T-cell (primary cell): Measurements from ENCODE around the gene CIB1. TPM values are rescaled to one million over a fixed set of nuclear protein-coding genes. Genes with fewer than 3 reads are reported as not detected.

Experiments
- ATAC-seq, 4 experiments: fragments of 200-7000 bp in 3 of 4; fragments of 150-1000 bp in 1 of 4; cut with Tn5 transposase; replicated peaks in 1 of 4; 1 replicate in 3 of 4; 2 replicates in 1 of 4; pipeline ENCODE4 v1.10.0; 2021; ENCODE audit warnings: moderate library complexity in 3 of 4, mild to moderate bottlenecking in 2 of 4, moderate number of reproducible peaks in 1 of 4
- CTCF ChIA-PET, 2 donors: fragments of 300-600 bp; sonication (Branson Sonifier 250); formaldehyde crosslinking; loops; one replicate each; lab custom pipeline; 2022; ENCODE audit warnings: antibody characterized with exemption in 2 of 2; lab: Charles Lee
- POLR2A ChIA-PET, 2 donors: fragments of 300-600 bp; sonication (Branson Sonifier 250); formaldehyde crosslinking; loops; one replicate each; lab custom pipeline; 2022; ENCODE audit warnings: antibody characterized with exemption in 2 of 2; lab: Charles Lee
- DNase-seq, 35 experiments: peaks; one replicate each; pipeline versions ENCODE4 v3.0.0 to v3.0.0-alpha.2; 2013 to 2023
- H3K27ac ChIP-seq: one replicate; pipeline ENCODE4 v1.5.1; 2013; ENCODE audit warnings: low read length
- H3K27me3 ChIP-seq, 2 experiments: replicated peaks in 1 of 2; 1 replicate in 1 of 2; 2 replicates in 1 of 2; pipeline versions ENCODE4 v1.6.1 to v1.7.0; 2013; ENCODE audit warnings: low read length in 1 of 2, mixed read lengths in 1 of 2; ENCODE audit not compliant: control insufficient read depth in 2 of 2, insufficient read depth in 2 of 2; ENCODE audit errors: extremely low read depth in 1 of 2
- H3K36me3 ChIP-seq, 2 donors: 1 replicate in 1 of 2; 2 replicates in 1 of 2; pipeline versions ENCODE4 v1.6.1 to v1.7.0; 2013; ENCODE audit warnings: low read length in 1 of 2; ENCODE audit not compliant: control insufficient read depth in 2 of 2, insufficient read depth in 1 of 2; ENCODE audit errors: extremely low read depth in 1 of 2
- H3K4me1 ChIP-seq, 2 experiments: 1 replicate in 1 of 2; 2 replicates in 1 of 2; pipeline versions ENCODE4 v1.6.1 to v1.7.0; 2013; ENCODE audit warnings: low read length in 2 of 2, mixed read lengths in 1 of 2; ENCODE audit not compliant: insufficient read depth in 2 of 2, control insufficient read depth in 1 of 2; ENCODE audit errors: extremely low read depth in 1 of 2
- H3K4me3 ChIP-seq, 2 donors: 1 replicate in 1 of 2; 2 replicates in 1 of 2; pipeline versions ENCODE4 v1.5.1 to v1.7.0; 2013; ENCODE audit warnings: mild to moderate bottlenecking in 2 of 2, low read length in 1 of 2, moderate library complexity in 1 of 2; ENCODE audit not compliant: control insufficient read depth in 1 of 2; ENCODE audit errors: extremely low read depth in 1 of 2
- H3K9me3 ChIP-seq: 2 replicates; pipeline ENCODE4 v1.7.0; 2013
- H3K27ac Mint-ChIP-seq, 2 donors: one replicate each; pipeline ENCODE4 v1.8.0; 2020 to 2021; ENCODE audit warnings: mild to moderate bottlenecking in 2 of 2, mixed read lengths in 2 of 2
- H3K27me3 Mint-ChIP-seq, 2 donors: one replicate each; pipeline ENCODE4 v1.8.0; 2021 to 2022; ENCODE audit warnings: mixed read lengths in 2 of 2
- H3K36me3 Mint-ChIP-seq: one replicate; pipeline ENCODE4 v1.8.0; 2021; ENCODE audit warnings: mixed read lengths
- H3K4me1 Mint-ChIP-seq, 3 donors: one replicate each; pipeline ENCODE4 v1.8.0; 2020 to 2022; ENCODE audit warnings: mixed read lengths in 3 of 3, mild to moderate bottlenecking in 1 of 3
- H3K4me3 Mint-ChIP-seq, 3 donors: one replicate each; pipeline ENCODE4 v1.8.0; 2020 to 2022; ENCODE audit warnings: mild to moderate bottlenecking in 3 of 3, mixed read lengths in 3 of 3, moderate library complexity in 3 of 3
- H3K9me3 Mint-ChIP-seq, 3 donors: one replicate each; pipeline ENCODE4 v1.8.0; 2020 to 2022; ENCODE audit warnings: mixed read lengths in 3 of 3
- WGBS: methylation state at CpG from one replicate; pipeline ENCODE4 v1.1.5; 2013; ENCODE audit warnings: missing lambda C conversion rate; ENCODE audit not compliant: insufficient coverage; 5-methylcytosine and 5-hydroxymethylcytosine counted together
- total RNA-seq, 35 experiments: library from RNA in 6 of 35; stranded (reverse) in 6 of 35; fragments of 120-200 nt in 1 of 35; gene quantifications; one replicate each; pipeline versions ENCODE4 v1.2.1 to v1.2.4 and lab custom pipeline; 2013 to 2026

CIB1 gene
- total RNA-seq, 5 donors from 2014 or later (not counting 1 experiment from before 2014, with no cell fraction given): 112 to 201 (median 139) TPM

DNA sequence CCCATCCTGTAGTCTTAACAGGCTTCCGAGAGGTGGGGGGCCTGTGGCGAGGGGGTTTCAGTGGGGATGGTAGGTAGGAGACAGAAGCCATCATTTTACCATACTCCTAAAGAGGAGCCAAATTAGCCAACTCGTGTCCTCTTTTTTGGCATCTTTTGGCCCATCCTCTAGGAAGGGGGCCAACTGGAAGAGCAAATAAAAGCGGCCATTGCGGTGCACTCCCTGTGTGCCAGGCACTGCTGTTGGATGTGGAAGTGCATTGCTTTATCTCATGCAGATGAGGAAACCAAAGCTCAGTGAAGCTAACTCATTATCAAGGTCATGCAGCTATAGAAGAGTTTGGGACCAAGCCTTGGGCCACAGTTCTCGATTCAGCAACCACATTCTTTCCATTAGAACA lies 26.5 kb downstream of the CIB1 start:
- no peak overlapping the region for H3K4me3 Mint-ChIP-seq
- CTCF ChIA-PET: interaction anchor here in 1 of 2 donors (1.0 kb wide), 1 partner anchor 41 kb away, joined by 3 read pairs; no protein-coding TSS in a partner anchor
- Histone ChIP-seq H3K4me1 (peaks cover 7 to 35% of the 10 kb centered on the region in 2 experiments), H3K36me3 (peaks cover 6 to 13% of the 10 kb centered on the region in 2 donors), H3K27me3 (no peaks in the 10 kb centered on the region), H3K27ac (no peak overlapping the region), H3K4me3 (no peak overlapping the region), H3K9me3 (no peaks in the 10 kb centered on the region)
- no peaks in the 10 kb centered on the region for H3K9me3 Mint-ChIP-seq
- DNase-seq (no peak), ATAC-seq (no peak)
- no peak overlapping the region for H3K27ac Mint-ChIP-seq
- peaks cover 30 to 48% (median 42%) of the 10 kb centered on the region in 3 donors for H3K4me1 Mint-ChIP-seq
- no peaks in the 10 kb centered on the region for H3K27me3 Mint-ChIP-seq
- POLR2A ChIA-PET: no interaction called here
- peaks cover 23% of the 10 kb centered on the region for H3K36me3 Mint-ChIP-seq
- 83% methylated on average over 1 of the region's 6 CpGs for WGBS

DNA sequence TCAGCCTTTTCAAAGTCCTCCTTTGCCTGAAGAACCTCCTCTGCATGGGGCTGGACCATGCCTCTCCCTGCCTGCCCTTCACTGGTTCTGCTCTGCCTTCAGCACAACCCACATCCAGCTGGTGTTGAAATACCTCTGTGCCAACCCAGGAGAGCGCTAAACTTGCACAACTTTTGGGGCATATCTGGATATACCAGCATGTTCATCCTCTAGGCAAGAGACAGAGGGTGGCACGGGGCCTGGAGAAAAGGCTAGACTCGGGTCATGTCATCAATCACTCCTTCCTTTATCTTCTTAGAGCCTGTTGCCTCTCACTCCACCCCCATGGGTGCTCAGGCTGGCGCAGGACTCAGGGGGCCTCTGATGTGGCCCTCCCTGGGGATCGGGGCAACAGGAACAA lies 27.9 kb downstream of the CIB1 start:
- CTCF ChIA-PET: no interaction called here
- H3K4me3 Mint-ChIP-seq: no peak overlapping the region
- H3K4me1 ChIP-seq: peaks cover 13 to 29% of the 10 kb centered on the region in 2 experiments
- H3K9me3 ChIP-seq: no peaks in the 10 kb centered on the region
- DNase-seq (no peak), ATAC-seq (no peak)
- 100% methylated on average over 3 of the region's 5 CpGs for whole genome bisulfite sequencing
- no peaks in the 10 kb centered on the region for H3K9me3 Mint-ChIP-seq
- peaks cover 28 to 37% (median 37%) of the 10 kb centered on the region in 3 donors for H3K4me1 Mint-ChIP-seq
- POLR2A ChIA-PET: interaction anchor here in 1 of 2 donors (0.5 to 1.7 kb wide), 3 partner anchors 9 to 52 kb away, joined by 4 to 5 read pairs (median 4); no protein-coding TSS in a partner anchor
- peaks cover 23% of the 10 kb centered on the region for H3K36me3 Mint-ChIP-seq
- peaks cover 6 to 11% of the 10 kb centered on the region in 2 donors for H3K36me3 ChIP-seq
- H3K27me3 ChIP-seq: peaks cover 0 to 4% of the 10 kb centered on the region in 2 experiments
- no peak overlapping the region for H3K4me3 ChIP-seq
- H3K27ac Mint-ChIP-seq: no peak overlapping the region
- H3K27me3 Mint-ChIP-seq: no peaks in the 10 kb centered on the region
- H3K27ac ChIP-seq: no peak overlapping the region

- Mint-ChIP-seq H3K9me3 (no peaks in the 10 kb centered on the region), H3K4me1 (peaks cover 29 to 36% (median 35%) of the 10 kb centered on the region in 3 donors), H3K27me3 (no peaks in the 10 kb centered on the region), H3K4me3 (no peak overlapping the region), H3K36me3 (peaks cover 18% of the 10 kb centered on the region), H3K27ac (no peak overlapping the region)
- DNase-seq (no peak), ATAC-seq (no peak)
- Histone ChIP-seq H3K4me1 (peaks cover 13 to 34% of the 10 kb centered on the region in 2 experiments), H3K36me3 (peaks cover under 1 to 10% of the 10 kb centered on the region in 2 donors), H3K27me3 (peaks cover 0 to 4% of the 10 kb centered on the region in 2 experiments), H3K27ac (no peak overlapping the region), H3K4me3 (no peak overlapping the region), H3K9me3 (no peaks in the 10 kb centered on the region)
- WGBS: 96% methylated on average over 9 of the region's 10 CpGs
- POLR2A ChIA-PET: interaction anchor here in 1 of 2 donors (0.6 to 1.7 kb wide), 2 partner anchors 10 to 12 kb away, joined by 4 to 5 read pairs; no protein-coding TSS in a partner anchor
- CTCF ChIA-PET: no interaction called here
Measured at GRCh38 chr15:90205050-90205848, 28.5 kb downstream of the CIB1 start.

- CTCF ChIA-PET: no interaction called here
- peaks cover 13 to 26% of the 10 kb centered on the region in 2 experiments for H3K4me1 ChIP-seq
- DNase-seq (no peak), ATAC-seq (no peak)
- POLR2A ChIA-PET: interaction anchor here in 1 of 2 donors (0.7 kb wide), 1 partner anchor 622 kb away, joined by 4 read pairs; no protein-coding TSS in a partner anchor
- Mint-ChIP-seq H3K4me3 (no peak overlapping the region), H3K4me1 (peaks cover 23 to 28% (median 27%) of the 10 kb centered on the region in 3 donors), H3K27me3 (no peaks in the 10 kb centered on the region), H3K9me3 (no peaks in the 10 kb centered on the region), H3K27ac (no peak overlapping the region), H3K36me3 (peaks cover 9% of the 10 kb centered on the region)
- WGBS: 94% methylated on average over 5 of the region's 8 CpGs
- no peaks in the 10 kb centered on the region for H3K9me3 ChIP-seq
- H3K27ac ChIP-seq: no peak overlapping the region
- peaks cover 0 to 8% of the 10 kb centered on the region in 2 donors for H3K36me3 ChIP-seq
- no peak overlapping the region for H3K4me3 ChIP-seq
- peaks cover 0 to 4% of the 10 kb centered on the region in 2 experiments for H3K27me3 ChIP-seq
Measured at GRCh38 chr15:90203922-90204321, 29.8 kb downstream of the CIB1 start.

GRCh38 chr15:90203473-90203872 lies 30.3 kb downstream of the CIB1 start:
- Histone ChIP-seq H3K27ac (no peak overlapping the region), H3K36me3 (peaks cover 0 to 8% of the 10 kb centered on the region in 2 donors), H3K4me3 (no peak overlapping the region), H3K4me1 (peaks cover 13 to 26% of the 10 kb centered on the region in 2 experiments), H3K27me3 (peaks cover 0 to 4% of the 10 kb centered on the region in 2 experiments), H3K9me3 (no peaks in the 10 kb centered on the region)
- WGBS: 94% methylated on average over 4 of the region's 7 CpGs
- ATAC-seq (no peak), DNase-seq (no peak)
- Mint-ChIP-seq H3K4me1 (peaks cover 21 to 27% (median 24%) of the 10 kb centered on the region in 3 donors), H3K9me3 (no peaks in the 10 kb centered on the region), H3K27me3 (no peaks in the 10 kb centered on the region), H3K27ac (peak overlapping the region in 1 of 2 donors; percentile 11), H3K36me3 (peaks cover 9% of the 10 kb centered on the region), H3K4me3 (peak overlapping the region in 1 of 3 donors; percentile 96)
- ChIA-PET POLR2A (no interaction called here), CTCF (interaction anchor here in 1 of 2 donors (0.6 to 0.7 kb wide), 2 partner anchors 18 to 1125 kb away, joined by 3 read pairs; no protein-coding TSS in a partner anchor)

DNA sequence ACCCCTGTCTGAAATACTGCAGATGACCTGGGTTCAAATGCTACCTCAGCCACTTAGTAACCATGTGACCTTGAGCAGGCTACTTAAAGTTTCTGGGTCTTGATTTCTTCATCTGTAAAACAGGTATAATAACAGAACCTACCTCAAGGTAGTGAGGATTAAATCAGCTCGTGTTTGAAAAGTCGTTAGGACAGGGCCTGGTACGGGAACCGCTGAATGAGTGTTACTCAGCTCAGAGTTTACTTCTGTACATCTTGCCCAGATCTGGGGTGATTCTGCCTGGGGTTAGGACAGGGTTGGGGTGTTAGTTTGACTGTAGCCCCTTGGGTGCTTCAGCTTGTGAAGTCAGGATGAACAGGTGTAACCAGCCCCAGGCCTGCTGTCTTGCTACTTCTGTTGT lies 30.8 kb downstream of the CIB1 start:
- DNase-seq: no peak
- Histone ChIP-seq H3K36me3 (peaks cover 0 to 8% of the 10 kb centered on the region in 2 donors), H3K4me3 (no peak overlapping the region), H3K9me3 (no peaks in the 10 kb centered on the region), H3K4me1 (peaks cover 13 to 26% of the 10 kb centered on the region in 2 experiments), H3K27ac (no peak overlapping the region), H3K27me3 (peaks cover 0 to 4% of the 10 kb centered on the region in 2 experiments)
- Mint-ChIP-seq H3K4me3 (peak overlapping the region; percentile 84 to 96 (median 91)), H3K27ac (peak overlapping the region; percentile 11 to 70), H3K9me3 (no peaks in the 10 kb centered on the region), H3K27me3 (no peaks in the 10 kb centered on the region), H3K4me1 (peaks cover 21 to 29% (median 22%) of the 10 kb centered on the region in 3 donors), H3K36me3 (peaks cover 9% of the 10 kb centered on the region)
- CTCF ChIA-PET: interaction anchor here in 1 of 2 donors (0.6 to 0.7 kb wide), 3 partner anchors 18 to 1125 kb away, joined by 3 to 4 read pairs (median 3); no protein-coding TSS in a partner anchor
- no peak for ATAC-seq
- POLR2A ChIA-PET: no interaction called here
- 100% methylated on average over 4 of the region's 4 CpGs for WGBS
